ENCODE results near the gene ARHGAP9.

The ARHGAP9 gene

GRCh38 chr12:57459750-57460467, 19.8 kb downstream of the ARHGAP9 start, which contains the start of gene GLI1:
Gene GLI1, plus strand, starts transcription at chr12:57459785. Its CDS starts 3,907 bp downstream, at chr12:57463692.
- H3K9me3 ChIP-seq (replicated peaks; ENCODE audit: insufficient read depth, low read length), result no peaks in the 10 kb centered on the region

GRCh38 chr12:57459055-57459749, 20.5 kb downstream of the ARHGAP9 start:
- Histone ChIP-seq H3K27ac (ENCODE audit: low read length) (peak overlapping the region; percentile 56; the same call in 1 of the 2 replicates), H3K9me2 (replicated peaks; ENCODE audit: insufficient read depth, low read length) (no peaks in the 10 kb centered on the region), H3F3A (ENCODE audit: insufficient read depth, low read length) (peaks cover 9% of the 10 kb centered on the region), H3K4me3 (ENCODE audit: low read length) (peak overlapping the region; percentile 80), H3K9ac (ENCODE audit: low read length) (peak overlapping the region; percentile 50; the same call in 1 of the 2 replicates), H3K79me2 (ENCODE audit: low read length) (no peaks in the 10 kb centered on the region), H3K4me1 (ENCODE audit: low read length) (peaks cover 27% of the 10 kb centered on the region), H4K20me1 (ENCODE audit: insufficient read depth, low read length) (no peaks in the 10 kb centered on the region), H3K9me3 (replicated peaks; ENCODE audit: insufficient read depth, low read length) (no peaks in the 10 kb centered on the region), H3K36me3 (replicated peaks; ENCODE audit: insufficient read depth, low read length) (no peaks in the 10 kb centered on the region), H3K4me2 (ENCODE audit: low read depth, low read length) (peak overlapping the region; percentile 100), H3K27me3 (replicated peaks; ENCODE audit: insufficient read depth, low read length) (peaks cover 13% of the 10 kb centered on the region), H2AFZ (ENCODE audit: low read length) (peak overlapping the region; percentile 94)
- DNase-seq, result peak; percentile 91
- TF ChIP-seq EZH2phosphoT487 (IDR thresholded peaks at IDR 0.05; ENCODE audit: low read length) (no peak), EZH2 (optimal IDR thresholded peaks at IDR 0.05; ENCODE audit: low read depth, low read length) (no peak), CTCF (IDR thresholded peaks at IDR 0.05; ENCODE audit: low read length) (peak; percentile 96)

More at GRCh38 chr12:57459750-57460467, 19.8 kb downstream of the ARHGAP9 start, which contains the start of gene GLI1:
- Histone ChIP-seq H3K4me1 (ENCODE audit: low read length) (peaks cover 24% of the 10 kb centered on the region), H3K27ac (ENCODE audit: low read length) (peak within 1 kb of the TSS; percentile 56; the same call in 1 of the 2 replicates), H3F3A (ENCODE audit: insufficient read depth, low read length) (peaks cover 9% of the 10 kb centered on the region), H3K36me3 (replicated peaks; ENCODE audit: insufficient read depth, low read length) (no peaks in the 10 kb centered on the region), H4K20me1 (ENCODE audit: insufficient read depth, low read length) (no peaks in the 10 kb centered on the region), H3K9me2 (replicated peaks; ENCODE audit: insufficient read depth, low read length) (no peaks in the 10 kb centered on the region), H3K4me2 (ENCODE audit: low read depth, low read length) (peak within 1 kb of the TSS; percentile 100), H2AFZ (ENCODE audit: low read length) (peak within 1 kb of the TSS; percentile 94), H3K9ac (ENCODE audit: low read length) (peak within 1 kb of the TSS; percentile 50; the same call in 1 of the 2 replicates), H3K27me3 (replicated peaks; ENCODE audit: insufficient read depth, low read length) (peaks cover 19% of the 10 kb centered on the region), H3K4me3 (ENCODE audit: low read length) (peak within 1 kb of the TSS; percentile 80), H3K79me2 (ENCODE audit: low read length) (no peaks in the 10 kb centered on the region)
- TF ChIP-seq EZH2phosphoT487 (IDR thresholded peaks at IDR 0.05; ENCODE audit: low read length) (no peak), EZH2 (optimal IDR thresholded peaks at IDR 0.05; ENCODE audit: low read depth, low read length) (no peak), CTCF (IDR thresholded peaks at IDR 0.05; ENCODE audit: low read length) (no peak)
- DNase-seq, result no peak

GRCh38 chr12:57458665-57459054, 21.0 kb downstream of the ARHGAP9 start:
- Histone ChIP-seq H4K20me1 (ENCODE audit: insufficient read depth, low read length) (no peaks in the 10 kb centered on the region), H3K4me2 (ENCODE audit: low read depth, low read length) (peak overlapping the region; percentile 100), H3K9me2 (replicated peaks; ENCODE audit: insufficient read depth, low read length) (no peaks in the 10 kb centered on the region), H3K4me1 (ENCODE audit: low read length) (peaks cover 24% of the 10 kb centered on the region), H3K27me3 (replicated peaks; ENCODE audit: insufficient read depth, low read length) (peaks cover 13% of the 10 kb centered on the region), H3K9ac (ENCODE audit: low read length) (peak overlapping the region; percentile 50; the same call in 1 of the 2 replicates), H3F3A (ENCODE audit: insufficient read depth, low read length) (peaks cover 9% of the 10 kb centered on the region), H3K36me3 (replicated peaks; ENCODE audit: insufficient read depth, low read length) (no peaks in the 10 kb centered on the region), H2AFZ (ENCODE audit: low read length) (peak overlapping the region; percentile 94), H3K9me3 (replicated peaks; ENCODE audit: insufficient read depth, low read length) (no peaks in the 10 kb centered on the region), H3K4me3 (ENCODE audit: low read length) (peak overlapping the region; percentile 80), H3K27ac (ENCODE audit: low read length) (peak overlapping the region; percentile 56; the same call in 1 of the 2 replicates), H3K79me2 (ENCODE audit: low read length) (no peaks in the 10 kb centered on the region)
- DNase-seq, result no peak
- TF ChIP-seq EZH2 (optimal IDR thresholded peaks at IDR 0.05; ENCODE audit: low read depth, low read length) (no peak), EZH2phosphoT487 (IDR thresholded peaks at IDR 0.05; ENCODE audit: low read length) (no peak)

Data from MM.1S (cell line).